Stimulated activated CD4-positive, alpha-beta T cell treated with anti-CD3 and anti-CD28 coated beads, TNF-alpha, amount 100 ng/mL, for 24 hours (primary cell): ENCODE data around the gene PNN.
"Not testable (repeated sequence)": the region's sequence is repeated elsewhere in the genome, so short reads cannot be mapped to it uniquely, and the experiment has no call there.

Source experiments
- DNase-seq, 3 experiments: peaks; one replicate each; pipeline ENCODE4 v3.0.0-alpha.2; 2020; ENCODE audit warnings: low read depth in 3 of 3

Gene PNN

GRCh38 chr14:39174560-39175444 is at the start of gene PNN:
TSS of gene PNN (plus strand) at chr14:39175254. CDS start at chr14:39175280, 26 bp downstream.
- DNase-seq: peak; percentile 91 to 94 (median 94)

- not testable (repeated sequence) for DNase-seq
Measured at GRCh38 chr14:39137835-39138234, 37.2 kb upstream of the PNN start.

DNA sequence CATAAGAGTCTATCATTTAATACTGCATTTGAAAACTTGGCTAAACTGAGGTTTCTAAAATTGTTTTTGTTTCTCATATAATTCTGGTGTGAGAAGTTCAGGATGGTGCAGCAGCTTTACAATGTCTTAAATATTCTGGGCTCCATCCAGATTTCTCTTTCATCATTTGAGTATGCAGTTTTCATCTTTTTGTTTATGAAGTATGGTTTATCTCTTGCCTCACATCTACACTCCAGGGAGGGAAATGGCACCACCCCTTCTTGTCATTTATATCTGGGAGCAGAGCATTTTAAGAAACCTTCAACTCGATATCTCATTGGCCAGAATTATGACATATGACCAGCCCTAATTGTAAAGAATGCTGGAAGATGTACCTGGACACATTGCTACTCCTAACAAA is 36.6 kb upstream of the PNN start:
- no peak for DNase-seq

DNA sequence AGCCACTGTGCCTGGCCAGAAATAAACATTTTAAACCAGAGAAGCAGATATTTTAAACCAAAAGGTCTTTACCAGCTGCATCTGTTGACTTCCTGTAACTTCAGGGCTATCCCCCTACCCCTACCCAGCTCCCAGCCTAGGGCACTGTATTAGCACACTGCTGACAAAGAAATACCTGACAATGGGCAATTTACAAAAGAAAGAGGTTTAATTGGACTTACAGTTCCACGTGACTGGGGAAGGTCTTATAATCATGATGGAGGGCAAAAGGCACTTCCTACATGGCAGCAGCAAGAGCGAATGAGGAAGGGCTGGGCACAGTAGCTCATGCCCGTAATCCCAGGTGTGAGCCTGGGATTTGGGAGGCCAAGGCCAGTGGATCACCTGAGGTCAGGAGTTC is 34.9 kb upstream of the PNN start:
- no peak for DNase-seq

GRCh38 chr14:39141623-39142022 is 33.4 kb upstream of the PNN start:
- DNase-seq: not testable (repeated sequence)

DNA sequence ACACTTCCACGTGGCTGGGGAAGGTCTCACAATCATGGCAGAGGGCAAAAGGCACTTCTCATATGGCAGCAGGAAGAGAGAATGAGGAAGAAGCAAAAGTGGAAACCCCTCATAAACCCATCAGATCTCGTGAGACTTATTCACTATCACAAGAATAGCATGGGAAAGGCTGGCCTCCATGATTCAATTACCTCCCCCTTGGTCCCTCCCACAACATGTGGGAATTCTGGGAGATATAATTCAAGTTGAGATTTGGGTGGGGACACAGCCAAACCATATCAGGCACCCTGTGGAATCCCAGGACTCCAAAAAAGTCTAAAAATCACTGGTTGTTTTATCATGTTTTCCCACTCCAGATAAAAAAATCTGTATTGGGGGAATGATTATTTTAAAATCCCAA is 31.8 kb upstream of the PNN start:
- not testable (repeated sequence) for DNase-seq

- no peak for DNase-seq
Measured at GRCh38 chr14:39145266-39145966, 29.6 kb upstream of the PNN start.

DNA sequence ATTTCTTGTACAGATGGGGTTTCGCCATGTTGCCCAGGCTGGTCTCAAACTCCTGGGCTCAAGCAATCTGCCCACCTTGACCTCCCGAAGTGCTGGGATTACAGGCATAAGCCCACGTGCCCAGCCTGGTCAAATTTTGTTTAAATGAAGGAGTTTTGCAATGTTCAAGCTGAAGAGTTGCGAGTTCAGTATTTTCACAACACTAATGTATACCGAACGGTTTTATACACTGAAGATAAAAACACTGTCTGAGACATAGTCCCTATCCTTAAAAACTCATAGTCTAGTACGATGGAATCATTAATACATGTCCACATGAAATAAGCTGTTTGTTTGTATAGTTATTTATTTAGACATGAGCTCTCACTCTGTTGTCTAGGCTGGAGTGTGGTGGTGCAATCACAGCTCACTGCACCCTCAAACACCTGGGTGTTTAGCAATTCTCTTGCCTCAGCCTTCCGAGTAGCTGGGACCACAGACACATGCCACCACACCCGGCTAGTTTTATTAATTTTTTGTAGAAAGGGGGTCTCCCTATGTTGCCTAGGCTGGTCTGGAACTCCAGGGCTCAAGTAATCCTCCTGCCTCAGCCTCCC is 20.4 kb upstream of the PNN start:
- no peak for DNase-seq

DNA sequence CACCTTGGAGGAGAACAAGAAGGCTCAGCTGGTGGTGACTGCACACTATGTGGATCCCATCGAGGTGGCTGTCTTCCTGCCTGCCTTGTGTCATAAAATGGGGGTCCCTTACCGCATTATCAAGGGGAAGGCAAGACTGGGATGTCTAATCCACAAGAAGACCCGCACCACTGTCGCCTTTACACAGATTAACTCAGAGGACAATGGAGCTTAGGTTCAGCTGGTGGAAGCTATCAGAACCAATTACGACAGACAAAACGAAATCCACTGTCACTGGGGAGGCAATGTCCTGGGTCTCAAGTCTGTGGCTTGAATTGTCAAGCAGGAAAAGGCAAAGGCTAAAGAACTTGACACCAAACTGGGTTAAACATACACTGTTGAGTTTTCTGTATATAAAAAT is 17.6 kb upstream of the PNN start:
- DNase-seq: no peak

GRCh38 chr14:39158222-39158858 is 16.7 kb upstream of the PNN start:
- DNase-seq: no peak

DNA sequence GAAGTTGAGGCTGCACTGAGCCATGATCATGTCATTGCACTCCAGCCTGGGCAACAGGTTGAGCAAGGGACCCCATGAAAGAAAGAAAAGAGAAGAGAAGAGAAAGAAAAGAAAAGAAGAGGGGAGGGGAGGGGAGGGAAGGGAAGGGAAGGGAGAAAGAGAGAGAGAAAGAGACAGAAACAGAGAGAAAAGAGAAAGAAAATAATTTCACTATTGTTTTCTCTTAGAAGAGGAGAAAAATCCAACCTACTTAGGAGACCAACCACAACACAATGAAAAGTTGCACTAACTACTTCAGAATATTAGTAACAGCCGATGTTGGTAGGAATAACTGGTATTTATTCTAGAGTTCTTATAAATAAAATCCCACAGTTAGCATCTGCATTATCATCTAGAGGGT is 14.6 kb upstream of the PNN start:
- no peak for DNase-seq

DNA sequence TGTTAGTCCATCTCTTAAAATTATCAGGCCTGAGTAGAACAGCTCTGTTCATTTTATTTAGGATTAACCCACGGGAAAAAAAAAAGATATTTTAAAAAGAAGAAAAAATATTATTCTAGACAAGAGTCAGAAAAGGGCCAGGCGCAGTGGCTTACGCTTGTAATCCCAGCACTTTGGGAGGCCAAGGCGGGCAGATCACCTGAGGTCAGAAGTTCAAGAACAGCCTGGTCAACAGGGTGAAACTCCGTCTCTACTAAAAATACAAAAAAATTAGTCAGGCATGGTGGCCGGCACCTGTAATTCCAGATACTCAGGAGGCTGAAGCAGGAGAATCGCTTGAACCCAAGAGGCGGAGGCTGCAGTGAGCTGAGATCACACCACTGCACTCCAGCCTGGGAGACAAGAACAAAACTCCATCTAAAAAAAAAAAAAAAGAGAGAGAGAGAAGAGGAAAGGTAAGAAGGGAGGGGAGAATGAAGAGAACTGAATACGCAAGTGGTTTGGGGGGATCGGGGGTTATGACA is 7.2 kb upstream of the PNN start:
- DNase-seq: not testable (repeated sequence)

DNA sequence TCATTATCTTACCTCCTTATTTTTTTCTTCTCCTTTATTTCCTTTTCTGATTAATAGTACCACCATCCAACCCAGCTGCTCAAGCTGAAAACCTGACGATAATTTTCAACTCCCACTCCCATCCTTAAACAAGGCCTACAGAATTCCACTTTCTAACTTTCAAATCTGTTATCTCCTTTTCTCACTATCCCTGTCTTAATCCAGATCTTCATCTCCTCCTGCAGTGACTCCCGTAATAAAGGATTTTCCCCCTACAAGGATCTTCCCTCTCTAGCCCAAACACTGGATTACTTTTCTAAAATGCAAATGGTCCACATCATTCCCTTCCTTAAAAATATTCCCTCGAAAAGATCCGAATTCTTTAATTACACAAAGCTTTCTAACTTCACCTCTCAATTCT is 6.5 kb upstream of the PNN start:
- DNase-seq: no peak

DNA sequence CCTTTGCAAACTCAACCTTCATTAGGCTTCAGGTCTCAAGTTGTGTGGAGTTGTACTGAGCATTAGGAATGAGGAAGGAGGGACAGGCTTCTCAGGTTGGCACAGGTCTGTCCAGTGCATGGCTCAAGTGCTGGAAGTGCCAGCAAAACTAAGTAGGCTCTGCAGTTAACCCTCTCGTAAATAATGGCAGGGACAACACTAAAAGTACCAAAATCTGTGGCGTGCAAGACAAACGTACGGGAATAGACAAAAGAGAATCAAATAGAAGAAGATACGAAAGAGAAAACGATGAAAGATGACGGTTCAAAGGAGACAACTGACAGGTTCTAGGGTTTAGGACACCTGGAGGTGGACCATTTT is 5.5 kb upstream of the PNN start:
- DNase-seq: no peak

GRCh38 chr14:39173198-39173597 is 1.9 kb upstream of the PNN start:
- no peak for DNase-seq

DNA sequence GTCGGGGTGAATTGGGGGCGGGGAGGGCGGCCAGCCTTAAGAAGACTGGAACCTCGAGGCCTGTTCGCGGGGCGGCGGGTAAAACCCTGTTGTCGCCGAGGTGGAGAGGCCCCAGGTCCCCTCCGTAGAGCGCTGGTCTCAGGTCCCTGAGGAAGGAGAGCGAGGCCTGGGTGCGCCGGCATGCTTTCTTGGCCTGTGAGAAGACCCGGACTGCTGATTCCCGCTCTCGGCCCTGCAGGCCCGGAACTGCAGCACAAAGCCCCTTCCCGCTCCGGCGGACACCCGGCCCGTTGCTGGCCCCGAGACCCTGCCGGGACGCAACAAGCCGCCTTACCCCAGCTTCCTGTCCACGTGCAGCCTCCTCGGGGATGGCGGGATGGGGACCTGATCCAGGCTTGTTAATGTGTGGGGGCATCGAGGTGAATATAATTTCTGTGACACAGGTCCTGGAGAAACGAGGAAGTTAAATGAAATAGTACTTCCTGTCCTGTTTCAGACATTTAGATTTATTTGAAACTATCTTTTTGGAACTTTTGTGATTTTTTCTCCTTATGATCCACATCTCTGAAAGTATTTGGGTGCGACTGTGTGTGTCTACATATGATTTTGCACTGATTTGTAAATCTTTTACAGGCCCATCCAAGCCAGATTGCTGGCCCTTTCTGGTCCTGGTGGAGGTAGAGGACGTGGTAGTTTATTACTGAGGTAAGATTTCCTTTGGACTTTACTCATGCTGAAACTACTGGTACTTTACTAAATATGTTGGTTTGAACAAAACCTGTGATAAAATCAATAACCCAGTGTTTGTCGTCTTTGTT is 600 bp downstream of the PNN start:
- peak in 2 of 3 experiments; percentile 16 to 35 for DNase-seq

DNA sequence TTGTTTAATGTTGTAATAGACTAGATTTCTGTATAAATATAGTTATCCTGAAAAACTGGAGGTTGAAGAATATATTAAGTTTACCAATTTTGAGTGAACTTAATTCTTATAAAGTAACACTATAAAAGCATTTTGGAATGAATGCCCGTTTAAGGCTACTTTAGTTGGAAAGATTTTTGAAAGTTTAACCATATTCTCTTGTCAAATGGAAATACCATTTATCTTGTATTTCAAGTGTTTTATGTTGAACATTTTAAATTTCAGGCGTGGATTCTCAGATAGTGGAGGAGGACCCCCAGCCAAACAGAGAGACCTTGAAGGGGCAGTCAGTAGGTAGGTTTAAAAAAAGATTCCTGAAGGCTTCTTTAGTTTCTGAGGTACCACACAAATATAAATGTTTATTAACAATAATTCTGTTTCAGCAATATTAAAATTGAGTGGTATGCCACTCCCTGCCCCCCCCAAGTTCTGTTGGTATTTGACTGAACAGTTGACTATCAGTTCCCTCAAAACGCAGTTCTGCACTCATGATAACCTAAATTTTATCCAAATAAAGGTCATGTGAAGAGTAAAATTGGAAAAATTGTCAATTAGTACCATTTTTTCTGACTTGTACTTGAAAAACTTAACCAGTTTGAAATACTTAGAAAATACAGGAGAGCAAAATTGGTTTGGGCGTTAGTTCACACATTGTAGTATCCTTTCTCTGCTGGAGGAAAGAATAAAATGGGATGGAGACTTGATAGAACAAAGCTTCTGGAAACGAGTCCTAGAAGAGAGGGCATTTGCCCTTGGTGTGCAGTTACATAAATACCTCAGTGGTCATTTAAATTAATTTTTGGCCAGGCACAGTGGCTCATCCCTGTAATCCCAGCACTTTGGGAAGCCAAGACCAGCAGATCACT is 1.5 kb downstream of the PNN start:
- no peak for DNase-seq

DNA sequence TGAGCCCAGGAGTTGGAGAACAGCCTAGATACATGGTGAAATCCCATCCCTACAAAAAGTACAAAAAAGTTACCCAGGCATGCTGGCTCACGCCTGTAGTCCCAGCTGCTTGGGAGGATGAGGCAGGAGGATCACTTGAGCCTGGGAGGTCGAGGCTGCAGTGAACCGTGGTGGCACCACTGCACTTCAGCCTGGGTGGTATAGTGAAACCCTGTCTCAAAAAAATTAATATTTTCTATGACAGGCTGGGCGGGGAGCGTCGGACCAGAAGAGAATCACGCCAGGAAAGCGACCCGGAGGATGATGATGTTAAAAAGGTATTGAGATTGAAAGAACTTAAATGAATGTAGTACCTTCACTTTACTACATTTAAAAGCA is 2.1 kb downstream of the PNN start:
- DNase-seq: no peak

DNA sequence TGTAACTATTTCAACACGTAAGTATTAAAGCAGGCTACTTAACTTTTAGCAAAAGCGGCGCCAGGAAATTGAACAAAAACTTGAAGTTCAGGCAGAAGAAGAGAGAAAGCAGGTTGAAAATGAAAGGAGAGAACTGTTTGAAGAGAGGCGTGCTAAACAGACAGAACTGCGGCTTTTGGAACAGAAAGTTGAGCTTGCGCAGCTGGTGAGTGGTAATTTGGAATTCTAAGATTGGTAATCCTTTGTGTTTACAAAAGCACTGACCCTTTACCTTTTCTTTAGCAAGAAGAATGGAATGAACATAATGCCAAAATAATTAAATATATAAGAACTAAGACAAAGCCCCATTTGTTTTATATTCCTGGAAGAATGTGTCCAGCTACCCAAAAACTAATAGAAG is 4.0 kb downstream of the PNN start:
- DNase-seq: no peak

GRCh38 chr14:39180553-39180952 is 5.5 kb downstream of the PNN start:
- no peak for DNase-seq
